ENCODE data around the gene ARRDC1.

Gene ARRDC1

GRCh38 chr9:137648396-137648795 is 42.9 kb downstream of the ARRDC1 start:
- no peaks in the 10 kb centered on the region for H3K36me3 ChIP-seq (ENCODE audit: insufficient read depth, low read length)
- H3K9ac ChIP-seq (ENCODE audit: low read length) = no peak overlapping the region
- H3K4me3 ChIP-seq (ENCODE audit: low read depth in 1 of 2, low read length in 2 of 2) = no peak overlapping the region
- no peak overlapping the region for H3K27ac ChIP-seq (ENCODE audit: low read depth, low read length)
- H3K4me1 ChIP-seq (ENCODE audit: insufficient read depth, low read length) = peaks cover 4% of the 10 kb centered on the region
- no peaks in the 10 kb centered on the region for H3K27me3 ChIP-seq (ENCODE audit: control insufficient read depth in 1 of 2, insufficient read depth in 2 of 2, low read length in 2 of 2)
- no peaks in the 10 kb centered on the region for H3K9me3 ChIP-seq (ENCODE audit: low read length)

- no peak overlapping the region for H3K4me3 ChIP-seq (ENCODE audit: low read depth in 1 of 2, low read length in 2 of 2)
- H3K9ac ChIP-seq (ENCODE audit: low read length) = no peak overlapping the region
- H3K36me3 ChIP-seq (ENCODE audit: insufficient read depth, low read length) = peaks cover 1% of the 10 kb centered on the region
- H3K9me3 ChIP-seq (ENCODE audit: low read length) = no peaks in the 10 kb centered on the region
- H3K4me1 ChIP-seq (ENCODE audit: insufficient read depth, low read length) = peaks cover 4% of the 10 kb centered on the region
- no peak overlapping the region for H3K27ac ChIP-seq (ENCODE audit: low read depth, low read length)
- H3K27me3 ChIP-seq (ENCODE audit: control insufficient read depth in 1 of 2, insufficient read depth in 2 of 2, low read length in 2 of 2) = no peaks in the 10 kb centered on the region
Measured at GRCh38 chr9:137649553-137649952, 44.1 kb downstream of the ARRDC1 start.

GRCh38 chr9:137650259-137650658 is 44.8 kb downstream of the ARRDC1 start:
- Histone ChIP-seq H3K27me3 (ENCODE audit: control insufficient read depth in 1 of 2, insufficient read depth in 2 of 2, low read length in 2 of 2) (no peaks in the 10 kb centered on the region), H3K27ac (ENCODE audit: low read depth, low read length) (no peak overlapping the region), H3K9me3 (ENCODE audit: low read length) (no peaks in the 10 kb centered on the region), H3K4me1 (ENCODE audit: insufficient read depth, low read length) (peaks cover 4% of the 10 kb centered on the region), H3K9ac (ENCODE audit: low read length) (no peak overlapping the region), H3K36me3 (ENCODE audit: insufficient read depth, low read length) (peaks cover 3% of the 10 kb centered on the region), H3K4me3 (ENCODE audit: low read depth in 1 of 2, low read length in 2 of 2) (no peak overlapping the region)

- H3K9ac ChIP-seq (ENCODE audit: low read length) = no peak overlapping the region
- H3K4me1 ChIP-seq (ENCODE audit: insufficient read depth, low read length) = peaks cover 4% of the 10 kb centered on the region
- no peaks in the 10 kb centered on the region for H3K27me3 ChIP-seq (ENCODE audit: control insufficient read depth in 1 of 2, insufficient read depth in 2 of 2, low read length in 2 of 2)
- peaks cover 3% of the 10 kb centered on the region for H3K36me3 ChIP-seq (ENCODE audit: insufficient read depth, low read length)
- no peaks in the 10 kb centered on the region for H3K9me3 ChIP-seq (ENCODE audit: low read length)
- no peak overlapping the region for H3K27ac ChIP-seq (ENCODE audit: low read depth, low read length)
- no peak overlapping the region for H3K4me3 ChIP-seq (ENCODE audit: low read depth in 1 of 2, low read length in 2 of 2)
Measured at GRCh38 chr9:137650779-137651178, 45.3 kb downstream of the ARRDC1 start.

GRCh38 chr9:137656416-137656815 is 50.9 kb downstream of the ARRDC1 start:
- H3K36me3 ChIP-seq (ENCODE audit: insufficient read depth, low read length) = peaks cover 3% of the 10 kb centered on the region
- H3K9ac ChIP-seq (ENCODE audit: low read length) = no peak overlapping the region
- H3K9me3 ChIP-seq (ENCODE audit: low read length) = no peaks in the 10 kb centered on the region
- H3K4me1 ChIP-seq (ENCODE audit: insufficient read depth, low read length) = no peaks in the 10 kb centered on the region
- H3K4me3 ChIP-seq (ENCODE audit: low read depth in 1 of 2, low read length in 2 of 2) = no peak overlapping the region
- no peaks in the 10 kb centered on the region for H3K27me3 ChIP-seq (ENCODE audit: control insufficient read depth in 1 of 2, insufficient read depth in 2 of 2, low read length in 2 of 2)
- no peak overlapping the region for H3K27ac ChIP-seq (ENCODE audit: low read depth, low read length)

- H3K4me1 ChIP-seq (ENCODE audit: insufficient read depth, low read length) = no peaks in the 10 kb centered on the region
- H3K4me3 ChIP-seq (ENCODE audit: low read depth in 1 of 2, low read length in 2 of 2) = no peak overlapping the region
- H3K9me3 ChIP-seq (ENCODE audit: low read length) = no peaks in the 10 kb centered on the region
- no peak overlapping the region for H3K27ac ChIP-seq (ENCODE audit: low read depth, low read length)
- peaks cover 3% of the 10 kb centered on the region for H3K36me3 ChIP-seq (ENCODE audit: insufficient read depth, low read length)
- no peaks in the 10 kb centered on the region for H3K27me3 ChIP-seq (ENCODE audit: control insufficient read depth in 1 of 2, insufficient read depth in 2 of 2, low read length in 2 of 2)
- H3K9ac ChIP-seq (ENCODE audit: low read length) = no peak overlapping the region
Measured at GRCh38 chr9:137657606-137658005, 52.1 kb downstream of the ARRDC1 start.

GRCh38 chr9:137658781-137659180 is 53.3 kb downstream of the ARRDC1 start:
- Histone ChIP-seq H3K9me3 (ENCODE audit: low read length) (no peaks in the 10 kb centered on the region), H3K4me3 (ENCODE audit: low read depth in 1 of 2, low read length in 2 of 2) (no peak overlapping the region), H3K9ac (ENCODE audit: low read length) (no peak overlapping the region), H3K36me3 (ENCODE audit: insufficient read depth, low read length) (peaks cover 3% of the 10 kb centered on the region), H3K27ac (ENCODE audit: low read depth, low read length) (no peak overlapping the region), H3K4me1 (ENCODE audit: insufficient read depth, low read length) (no peaks in the 10 kb centered on the region), H3K27me3 (ENCODE audit: control insufficient read depth in 1 of 2, insufficient read depth in 2 of 2, low read length in 2 of 2) (no peaks in the 10 kb centered on the region)

- Histone ChIP-seq H3K4me1 (ENCODE audit: insufficient read depth, low read length) (peaks cover 7% of the 10 kb centered on the region), H3K36me3 (ENCODE audit: insufficient read depth, low read length) (no peaks in the 10 kb centered on the region), H3K4me3 (ENCODE audit: low read depth in 1 of 2, low read length in 2 of 2) (no peak overlapping the region), H3K27ac (ENCODE audit: low read depth, low read length) (no peak overlapping the region), H3K9ac (ENCODE audit: low read length) (no peak overlapping the region), H3K27me3 (ENCODE audit: control insufficient read depth in 1 of 2, insufficient read depth in 2 of 2, low read length in 2 of 2) (no peaks in the 10 kb centered on the region), H3K9me3 (ENCODE audit: low read length) (no peaks in the 10 kb centered on the region)
Measured at GRCh38 chr9:137660144-137660543, 54.7 kb downstream of the ARRDC1 start.

- Histone ChIP-seq H3K36me3 (ENCODE audit: insufficient read depth, low read length) (no peaks in the 10 kb centered on the region), H3K27me3 (ENCODE audit: control insufficient read depth in 1 of 2, insufficient read depth in 2 of 2, low read length in 2 of 2) (no peaks in the 10 kb centered on the region), H3K27ac (ENCODE audit: low read depth, low read length) (no peak overlapping the region), H3K4me1 (ENCODE audit: insufficient read depth, low read length) (peaks cover 20% of the 10 kb centered on the region), H3K9ac (ENCODE audit: low read length) (no peak overlapping the region), H3K4me3 (ENCODE audit: low read depth in 1 of 2, low read length in 2 of 2) (no peak overlapping the region), H3K9me3 (ENCODE audit: low read length) (no peaks in the 10 kb centered on the region)
Measured at GRCh38 chr9:137663584-137663983, 58.1 kb downstream of the ARRDC1 start.

- Histone ChIP-seq H3K36me3 (ENCODE audit: insufficient read depth, low read length) (peaks cover 5% of the 10 kb centered on the region), H3K9me3 (ENCODE audit: low read length) (no peaks in the 10 kb centered on the region), H3K4me1 (ENCODE audit: insufficient read depth, low read length) (peaks cover 20% of the 10 kb centered on the region), H3K4me3 (ENCODE audit: low read depth in 1 of 2, low read length in 2 of 2) (no peak overlapping the region), H3K27me3 (ENCODE audit: control insufficient read depth in 1 of 2, insufficient read depth in 2 of 2, low read length in 2 of 2) (no peaks in the 10 kb centered on the region), H3K27ac (ENCODE audit: low read depth, low read length) (no peak overlapping the region), H3K9ac (ENCODE audit: low read length) (no peak overlapping the region)
Measured at GRCh38 chr9:137664676-137665075, 59.2 kb downstream of the ARRDC1 start.
